Adrenal gland (tissue), 12 donors: Measurements from ENCODE around the gene HPSE. TPM values are rescaled to one million over a fixed set of nuclear protein-coding genes. Genes with fewer than 3 reads are reported as not detected.
A peak's percentile ranks its signal among the peaks of the same experiment; 100 is the strongest.

ENCODE experiments used
- DNase-seq, 7 donors: peaks; one replicate each; pipeline ENCODE4 v3.0.0-alpha.2; 2019 to 2020
- H3K27ac ChIP-seq, 5 donors: fragments of 200-600 bp; sonication (generic) in 4 of 5; 1 replicate in 3 of 5; 2 replicates in 2 of 5; pipeline versions ENCODE4 v1.5.1 to v1.8.0; 2016 to 2020; ENCODE audit warnings: mild to moderate bottlenecking in 1 of 5
- H3K27me3 ChIP-seq: fragments of 200-600 bp; 2 replicates; pipeline ENCODE4 v1.8.0; 2021
- H3K36me3 ChIP-seq, 2 donors: fragments of 200-600 bp; replicated peaks in 1 of 2; 1 replicate in 1 of 2; 2 replicates in 1 of 2; pipeline versions ENCODE4 v1.5.1 to v1.8.0; 2018 to 2022
- H3K4me1 ChIP-seq, 2 donors: fragments of 200-600 bp; replicated peaks in 1 of 2; 1 replicate in 1 of 2; 2 replicates in 1 of 2; pipeline versions ENCODE4 v1.5.1 to v1.8.0; 2018 to 2021
- H3K4me3 ChIP-seq, 4 donors: fragments of 200-600 bp; sonication (generic) in 3 of 4; one replicate each; pipeline ENCODE4 v1.5.1; 2016 to 2018
- H3K9me3 ChIP-seq, 3 donors: fragments of 200-600 bp; sonication (generic) in 1 of 3; replicated peaks in 1 of 3; 1 replicate in 2 of 3; 2 replicates in 1 of 3; pipeline versions ENCODE4 v1.5.1 to v1.8.0; 2016 to 2021
- POLR2A ChIP-seq, 2 donors: fragments of 450-650 bp; IDR thresholded peaks; one replicate each; pipeline ENCODE4 v1.6.1; 2017; ENCODE audit warnings: antibody characterized with exemption in 2 of 2, mild to moderate bottlenecking in 2 of 2, moderate library complexity in 1 of 2
- WGBS, 4 donors: extraction: QIAGEN DNeasy Blood & Tissue Kit in 2 of 4; methylation state at CpG; one replicate each; pipeline versions ENCODE4 v1.1.5 to v1.1.7; 2013 to 2017; 5-methylcytosine and 5-hydroxymethylcytosine counted together
- intact Hi-C, 2 donors: fragments of 100-400 bp; cut with DNase I; formaldehyde crosslinking; loops; one replicate each; pipeline versions ENCODE4 v1.14.1 to v1.15.0; 2022 to 2023
- polyA plus RNA-seq, 3 donors: library from polyadenylated mRNA; stranded (reverse); fragments of 200-250 nt in 2 of 3; fragments of 350-450 nt in 1 of 3; fragmentation: Illumina TruSeq in 1 of 3; extraction: RNeasy Lipid Tissue Mini Kit (QIAGEN cat#74804) in 1 of 3; gene quantifications; one replicate each; pipeline ENCODE4 v1.2.3, GENCODE V29; 2013 to 2014
- total RNA-seq, 9 donors: library from RNA; depleted of rRNA in 4 of 9; stranded (reverse); fragments of >200 nt in 4 of 9; fragments of 120-200 nt in 1 of 9; fragmentation: NEBNext Ultra II Directional in 1 of 9; extraction: Animal tissue kit (Norgen Biotek cat#: 25700) in 1 of 9; gene quantifications; one replicate each; pipeline versions ENCODE4 v1.1.0 to v1.2.4, GENCODE V29; 2013 to 2023
- TF ChIP-seq, protein P1 (sequence below), 6 experiments: fragments of 450-650 bp in 4 of 6; fragments of 200-600 bp in 2 of 6; sonication (generic) in 1 of 6; IDR thresholded peaks; 1 replicate in 5 of 6; 2 replicates in 1 of 6; pipeline versions ENCODE4 v1.5.1 to v1.8.0; 2016 to 2021; ENCODE audit warnings: antibody characterized with exemption in 6 of 6, mild to moderate bottlenecking in 2 of 6, moderate library complexity in 1 of 6
- donor health status: healthy with polysubstance abuse.
- donor health status: Bipolar disorder and iron deficiency.
- donor health status: DM: yes; HTN: yes; CAD: no.
- donor health status: DM: no; HTN: no; CAD: no.
- donor health status: DM: no; HTN: no; CAD: no.
- donor health status: DM: yes; HTN: yes; CAD: no.

Gene HPSE
- total and polyA plus RNA-seq, 12 donors: 0.44 to 12.3 (median 3.8) TPM

DNA sequence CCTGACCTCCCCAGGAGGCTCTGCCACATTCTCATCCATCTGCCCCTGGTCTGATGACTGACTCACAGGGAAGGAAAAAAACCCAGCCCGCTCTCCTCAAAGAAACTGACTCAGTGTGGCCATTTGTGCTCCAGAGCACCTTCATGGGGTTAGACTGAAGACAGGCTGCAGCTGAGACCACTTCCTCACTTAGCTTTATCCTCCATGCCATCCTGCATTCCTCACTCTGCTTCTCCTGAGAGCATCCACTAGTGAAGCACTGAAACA, 35.9 kb upstream of the HPSE start:
- Histone ChIP-seq H3K4me1 (no peaks in the 10 kb centered on the region), H3K4me3 (no peak overlapping the region), H3K27ac (no peak overlapping the region), H3K36me3 (no peaks in the 10 kb centered on the region), H3K27me3 (no peaks in the 10 kb centered on the region), H3K9me3 (no peaks in the 10 kb centered on the region)
- DNase-seq: no peak
- intact Hi-C loops: no loop called here
- TF ChIP-seq POLR2A (IDR thresholded peaks at IDR 0.05): no peak
- TF ChIP-seq, protein P1, sequence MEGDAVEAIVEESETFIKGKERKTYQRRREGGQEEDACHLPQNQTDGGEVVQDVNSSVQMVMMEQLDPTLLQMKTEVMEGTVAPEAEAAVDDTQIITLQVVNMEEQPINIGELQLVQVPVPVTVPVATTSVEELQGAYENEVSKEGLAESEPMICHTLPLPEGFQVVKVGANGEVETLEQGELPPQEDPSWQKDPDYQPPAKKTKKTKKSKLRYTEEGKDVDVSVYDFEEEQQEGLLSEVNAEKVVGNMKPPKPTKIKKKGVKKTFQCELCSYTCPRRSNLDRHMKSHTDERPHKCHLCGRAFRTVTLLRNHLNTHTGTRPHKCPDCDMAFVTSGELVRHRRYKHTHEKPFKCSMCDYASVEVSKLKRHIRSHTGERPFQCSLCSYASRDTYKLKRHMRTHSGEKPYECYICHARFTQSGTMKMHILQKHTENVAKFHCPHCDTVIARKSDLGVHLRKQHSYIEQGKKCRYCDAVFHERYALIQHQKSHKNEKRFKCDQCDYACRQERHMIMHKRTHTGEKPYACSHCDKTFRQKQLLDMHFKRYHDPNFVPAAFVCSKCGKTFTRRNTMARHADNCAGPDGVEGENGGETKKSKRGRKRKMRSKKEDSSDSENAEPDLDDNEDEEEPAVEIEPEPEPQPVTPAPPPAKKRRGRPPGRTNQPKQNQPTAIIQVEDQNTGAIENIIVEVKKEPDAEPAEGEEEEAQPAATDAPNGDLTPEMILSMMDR (IDR thresholded peaks at IDR 0.05): no peak
- WGBS, 4 donors: 83 to 85% (median 85%) methylated on average over 1 of the region's 1 CpG; no CpG with 5 or more reads in 1 of the 4 donors

DNA sequence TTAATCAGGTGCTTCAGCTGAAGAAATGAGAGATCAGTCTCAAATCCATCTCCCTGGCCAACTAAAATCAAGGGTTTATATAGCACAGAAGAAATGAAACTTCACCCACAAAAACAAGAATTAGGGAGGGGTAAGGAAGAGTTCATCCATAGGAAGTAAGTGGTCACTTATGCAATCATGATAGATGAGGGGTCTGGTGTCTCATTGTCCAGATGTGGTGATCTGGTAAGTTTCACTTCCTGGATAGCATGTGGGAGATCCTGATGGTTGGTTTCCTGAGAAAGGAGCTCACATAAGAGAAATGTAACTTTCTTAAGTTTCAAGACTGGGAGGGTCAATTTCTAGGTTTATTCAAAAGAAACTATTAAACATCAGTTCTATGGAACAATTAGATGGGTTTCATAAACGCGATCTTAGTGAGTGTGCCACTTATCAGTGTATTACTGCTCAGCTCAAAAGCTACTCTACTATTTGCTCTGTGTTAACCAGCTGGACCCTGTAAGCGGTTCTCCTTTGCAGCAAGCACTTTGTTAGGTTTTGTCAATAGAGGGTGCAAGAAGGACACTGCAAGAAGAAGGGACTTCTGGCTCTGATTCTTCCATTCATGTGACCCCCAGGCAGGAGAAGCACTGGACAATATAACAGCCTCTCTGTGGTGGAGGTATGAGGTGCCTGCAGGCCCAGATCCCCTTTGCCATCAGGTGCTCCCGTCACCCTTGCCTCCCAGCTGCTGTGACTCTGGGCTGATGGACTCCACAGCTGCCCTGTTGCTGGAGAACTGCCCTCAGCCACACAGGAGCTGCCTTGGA, 35.4 kb upstream of the HPSE start:
- intact Hi-C loops: loop anchor here in 1 of 2 donors (10.0 kb wide), 1 partner anchor 85 kb away; the partner anchor contains the start of genes HELQ and MRPS18C
- H3K36me3 ChIP-seq: no peaks in the 10 kb centered on the region
- no peaks in the 10 kb centered on the region for H3K9me3 ChIP-seq
- no peaks in the 10 kb centered on the region for H3K4me1 ChIP-seq
- no peak overlapping the region for H3K4me3 ChIP-seq
- 41 to 90% (median 72%) methylated on average over 3 to 4 of the region's 4 CpGs for WGBS, 4 donors
- no peaks in the 10 kb centered on the region for H3K27me3 ChIP-seq
- TF ChIP-seq, protein P1 (IDR thresholded peaks at IDR 0.05): no peak
- no peak for TF ChIP-seq POLR2A (IDR thresholded peaks at IDR 0.05)
- H3K27ac ChIP-seq: peak overlapping the region in 1 of 5 donors; percentile 32
- DNase-seq: no peak

DNA sequence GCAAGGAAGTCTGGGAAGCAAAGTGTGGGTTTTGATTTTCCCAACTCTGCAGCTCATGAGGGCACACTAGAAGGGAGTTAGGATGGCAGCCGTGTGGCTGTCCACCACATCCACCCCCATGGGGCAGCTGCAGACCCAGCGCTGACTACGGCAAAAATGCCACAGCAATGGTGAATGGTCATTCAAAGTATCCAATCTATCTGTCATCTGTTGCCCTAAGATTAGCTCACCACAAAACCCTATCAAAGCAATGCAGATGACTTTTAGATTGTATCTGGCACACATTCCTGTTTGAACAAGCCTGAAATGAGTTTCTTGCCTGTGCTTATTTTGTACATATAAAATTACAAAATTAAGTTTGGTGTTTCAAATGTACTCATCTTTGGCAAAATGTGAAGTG, 29.7 kb upstream of the HPSE start:
- WGBS, 4 donors: 77 to 97% (median 84%) methylated on average over 3 of the region's 3 CpGs
- no peaks in the 10 kb centered on the region for H3K4me1 ChIP-seq
- DNase-seq: no peak
- no peak for TF ChIP-seq POLR2A (IDR thresholded peaks at IDR 0.05)
- TF ChIP-seq, protein P1 (IDR thresholded peaks at IDR 0.05): no peak
- intact Hi-C loops: loop anchor here in 1 of 2 donors (10.0 kb wide), 1 partner anchor 90 kb away; the partner anchor contains the start of genes HELQ and MRPS18C
- H3K27me3 ChIP-seq: no peaks in the 10 kb centered on the region
- H3K9me3 ChIP-seq: no peaks in the 10 kb centered on the region
- no peak overlapping the region for H3K4me3 ChIP-seq
- H3K36me3 ChIP-seq: no peaks in the 10 kb centered on the region
- no peak overlapping the region for H3K27ac ChIP-seq

DNA sequence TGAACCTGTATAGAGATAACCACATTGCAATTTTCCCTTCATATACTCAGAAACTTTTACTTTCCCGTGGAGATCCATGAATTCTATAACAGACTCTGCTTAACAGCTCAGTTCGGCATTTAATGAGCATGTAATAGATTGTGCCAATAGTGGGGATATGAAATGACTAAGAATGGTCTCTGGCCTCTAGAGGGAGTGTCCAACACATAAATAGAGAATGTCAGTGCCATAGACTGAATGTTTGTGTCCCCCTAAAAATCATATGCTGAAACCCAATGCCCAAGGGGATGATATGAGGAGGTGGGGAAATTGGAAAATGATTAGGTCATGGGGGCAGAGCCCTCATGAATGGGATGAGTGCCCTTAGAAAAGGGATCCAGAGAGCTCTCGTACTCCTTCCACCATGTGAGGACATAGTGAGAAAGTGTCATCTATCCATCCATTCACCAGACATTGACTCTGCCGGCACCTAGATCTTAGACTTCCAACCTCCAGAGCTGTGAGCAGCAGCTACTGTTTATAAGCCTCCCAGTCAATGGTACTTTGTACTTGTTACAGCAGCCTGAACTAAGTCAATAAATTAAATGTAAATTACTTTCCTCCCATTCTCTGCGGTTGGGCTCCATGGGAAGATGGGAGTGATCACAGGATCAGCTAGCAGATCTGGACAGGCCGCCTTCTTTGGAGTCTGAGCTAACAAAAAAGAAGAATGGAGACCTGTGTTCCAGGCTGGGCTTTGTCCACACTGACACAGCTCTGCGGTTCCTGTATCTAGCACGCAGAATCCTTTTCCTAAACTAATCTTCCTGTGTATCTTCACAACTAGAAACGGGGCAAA, 28.1 kb upstream of the HPSE start:
- H3K4me1 ChIP-seq: peaks cover 0 to 9% of the 10 kb centered on the region in 2 donors
- H3K9me3 ChIP-seq: no peaks in the 10 kb centered on the region
- TF ChIP-seq POLR2A (IDR thresholded peaks at IDR 0.05): no peak
- TF ChIP-seq, protein P1 (IDR thresholded peaks at IDR 0.05): peak; percentile 23 to 59 (median 48)
- no peaks in the 10 kb centered on the region for H3K27me3 ChIP-seq
- intact Hi-C loops: loop anchor here in 1 of 2 donors (10.0 kb wide), 1 partner anchor 92 kb away; the partner anchor contains the start of genes HELQ and MRPS18C
- no peak overlapping the region for H3K27ac ChIP-seq
- no peaks in the 10 kb centered on the region for H3K36me3 ChIP-seq
- no peak overlapping the region for H3K4me3 ChIP-seq
- no peak for DNase-seq
- WGBS, 4 donors: 72 to 82% (median 80%) methylated on average over 8 to 9 of the region's 9 CpGs
